ENCODE measurements around the gene KDM1A. TPM values are rescaled to one million over a fixed set of nuclear protein-coding genes. Genes with fewer than 3 reads are reported as not detected.

Gene KDM1A
- total RNA-seq, 1 donor from 2014 or later: 86.6 TPM

DNA sequence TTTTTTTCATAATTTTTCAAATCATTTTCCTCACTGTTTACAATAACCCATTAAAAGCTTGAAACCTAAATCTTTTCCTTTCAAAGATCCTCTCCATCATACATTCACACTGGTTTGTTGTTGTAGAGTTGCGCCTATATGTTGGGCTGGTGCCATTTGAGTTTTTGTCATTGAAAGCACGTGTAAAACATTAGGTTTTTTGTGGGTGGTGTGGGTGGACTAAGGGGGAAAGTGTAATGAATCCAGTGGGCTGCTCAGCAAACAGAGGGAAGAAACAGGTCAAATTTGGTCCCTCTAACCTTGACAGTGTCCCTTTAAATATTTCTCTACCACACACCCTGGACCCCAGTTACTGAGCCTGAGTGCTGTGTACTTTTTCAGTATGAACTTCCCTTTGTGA is 46.8 kb downstream of the KDM1A start:
- H3K4me1 Mint-ChIP-seq: peaks cover 2% of the 10 kb centered on the region
- H3K9me3 Mint-ChIP-seq: no peaks in the 10 kb centered on the region
- H3K27ac Mint-ChIP-seq: no peak overlapping the region
- peaks cover 65% of the 10 kb centered on the region for H3K36me3 Mint-ChIP-seq (ENCODE audit: low read depth)
- no peaks in the 10 kb centered on the region for H3K27me3 Mint-ChIP-seq
- intact Hi-C loops (cut with micrococcal nuclease): no loop called here
- H3K4me3 Mint-ChIP-seq: no peak overlapping the region
- no peak for DNase-seq

GRCh38 chr1:23069149-23069548 is 49.9 kb downstream of the KDM1A start:
- no peak for DNase-seq
- Mint-ChIP-seq H3K4me1 (peaks cover 4% of the 10 kb centered on the region), H3K27ac (no peak overlapping the region), H3K9me3 (no peaks in the 10 kb centered on the region), H3K36me3 (ENCODE audit: low read depth) (peaks cover 68% of the 10 kb centered on the region), H3K27me3 (no peaks in the 10 kb centered on the region), H3K4me3 (no peak overlapping the region)
- intact Hi-C loops (cut with micrococcal nuclease): no loop called here

DNA sequence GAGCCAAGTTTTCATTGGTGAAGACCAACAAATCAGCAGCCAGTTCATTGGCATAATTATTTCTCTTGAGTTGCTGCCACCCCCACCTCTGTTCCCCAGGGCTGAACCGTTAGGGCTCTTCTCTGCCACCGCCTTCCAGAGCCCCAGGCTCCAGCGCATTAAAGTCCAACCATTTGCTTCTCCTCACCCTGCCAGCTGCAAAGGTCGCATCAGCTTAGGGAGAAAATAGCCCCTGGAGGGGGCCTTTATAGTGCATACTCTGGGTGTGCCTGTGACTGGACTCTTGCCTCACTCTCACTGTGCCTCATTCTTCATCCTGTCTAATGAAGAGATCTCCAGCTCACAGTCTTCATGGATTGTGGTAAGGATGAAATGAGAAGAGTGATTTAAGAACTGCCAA is 50.4 kb downstream of the KDM1A start:
- DNase-seq: no peak
- intact Hi-C loops (cut with micrococcal nuclease): no loop called here
- peaks cover 4% of the 10 kb centered on the region for H3K4me1 Mint-ChIP-seq
- H3K27me3 Mint-ChIP-seq: no peaks in the 10 kb centered on the region
- no peak overlapping the region for H3K27ac Mint-ChIP-seq
- H3K36me3 Mint-ChIP-seq (ENCODE audit: low read depth): peaks cover 67% of the 10 kb centered on the region
- no peak overlapping the region for H3K4me3 Mint-ChIP-seq
- no peaks in the 10 kb centered on the region for H3K9me3 Mint-ChIP-seq

- H3K9me3 Mint-ChIP-seq: no peaks in the 10 kb centered on the region
- H3K27ac Mint-ChIP-seq: no peak overlapping the region
- H3K4me1 Mint-ChIP-seq: peaks cover 2% of the 10 kb centered on the region
- intact Hi-C loops (cut with micrococcal nuclease): no loop called here
- DNase-seq: no peak
- peaks cover 56% of the 10 kb centered on the region for H3K36me3 Mint-ChIP-seq (ENCODE audit: low read depth)
- no peak overlapping the region for H3K4me3 Mint-ChIP-seq
- no peaks in the 10 kb centered on the region for H3K27me3 Mint-ChIP-seq
These were observed 54.7 kb downstream of the KDM1A start for GRCh38 chr1:23074012-23074411.

- Mint-ChIP-seq H3K27ac (no peak overlapping the region), H3K27me3 (no peaks in the 10 kb centered on the region), H3K4me1 (no peaks in the 10 kb centered on the region), H3K36me3 (ENCODE audit: low read depth) (peaks cover 53% of the 10 kb centered on the region), H3K9me3 (no peaks in the 10 kb centered on the region), H3K4me3 (no peak overlapping the region)
- intact Hi-C loops (cut with micrococcal nuclease): no loop called here
- DNase-seq: no peak
These were observed 59.8 kb downstream of the KDM1A start for GRCh38 chr1:23079025-23079424.

GRCh38 chr1:23080885-23081284 is 61.6 kb downstream of the KDM1A start:
- no peaks in the 10 kb centered on the region for H3K4me1 Mint-ChIP-seq
- H3K36me3 Mint-ChIP-seq (ENCODE audit: low read depth): peaks cover 62% of the 10 kb centered on the region
- intact Hi-C loops (cut with micrococcal nuclease): no loop called here
- no peak overlapping the region for H3K27ac Mint-ChIP-seq
- no peaks in the 10 kb centered on the region for H3K9me3 Mint-ChIP-seq
- no peak overlapping the region for H3K4me3 Mint-ChIP-seq
- no peak for DNase-seq
- no peaks in the 10 kb centered on the region for H3K27me3 Mint-ChIP-seq

- no peak overlapping the region for H3K4me3 Mint-ChIP-seq
- intact Hi-C loops (cut with micrococcal nuclease): no loop called here
- H3K27me3 Mint-ChIP-seq: no peaks in the 10 kb centered on the region
- H3K36me3 Mint-ChIP-seq (ENCODE audit: low read depth): peaks cover 67% of the 10 kb centered on the region
- no peaks in the 10 kb centered on the region for H3K4me1 Mint-ChIP-seq
- no peaks in the 10 kb centered on the region for H3K9me3 Mint-ChIP-seq
- no peak overlapping the region for H3K27ac Mint-ChIP-seq
- DNase-seq: no peak
These were observed 62.1 kb downstream of the KDM1A start for GRCh38 chr1:23081376-23081775.

- Mint-ChIP-seq H3K4me3 (no peak overlapping the region), H3K27ac (no peak overlapping the region), H3K4me1 (no peaks in the 10 kb centered on the region), H3K36me3 (ENCODE audit: low read depth) (peaks cover 62% of the 10 kb centered on the region), H3K9me3 (no peaks in the 10 kb centered on the region), H3K27me3 (no peaks in the 10 kb centered on the region)
- intact Hi-C loops (cut with micrococcal nuclease): no loop called here
- no peak for DNase-seq
These were observed 64.6 kb downstream of the KDM1A start for GRCh38 chr1:23083714-23084480.

- H3K4me3 Mint-ChIP-seq: no peak overlapping the region
- intact Hi-C loops (cut with micrococcal nuclease): no loop called here
- no peak overlapping the region for H3K27ac Mint-ChIP-seq
- DNase-seq: no peak
- no peaks in the 10 kb centered on the region for H3K27me3 Mint-ChIP-seq
- peaks cover 57% of the 10 kb centered on the region for H3K36me3 Mint-ChIP-seq (ENCODE audit: low read depth)
- no peaks in the 10 kb centered on the region for H3K9me3 Mint-ChIP-seq
- no peaks in the 10 kb centered on the region for H3K4me1 Mint-ChIP-seq
These were observed 65.6 kb downstream of the KDM1A start for GRCh38 chr1:23084880-23085279.

- Mint-ChIP-seq H3K9me3 (no peaks in the 10 kb centered on the region), H3K27ac (no peak overlapping the region), H3K4me1 (no peaks in the 10 kb centered on the region), H3K27me3 (no peaks in the 10 kb centered on the region), H3K4me3 (no peak overlapping the region), H3K36me3 (ENCODE audit: low read depth) (peaks cover 55% of the 10 kb centered on the region)
- intact Hi-C loops (cut with micrococcal nuclease): no loop called here
- no peak for DNase-seq
These were observed 66.4 kb downstream of the KDM1A start for GRCh38 chr1:23085696-23086095.

- H3K27me3 Mint-ChIP-seq: no peaks in the 10 kb centered on the region
- H3K9me3 Mint-ChIP-seq: no peaks in the 10 kb centered on the region
- no peak for DNase-seq
- intact Hi-C loops (cut with micrococcal nuclease): no loop called here
- peaks cover 43% of the 10 kb centered on the region for H3K36me3 Mint-ChIP-seq (ENCODE audit: low read depth)
- H3K4me1 Mint-ChIP-seq: no peaks in the 10 kb centered on the region
- no peak overlapping the region for H3K4me3 Mint-ChIP-seq
- no peak overlapping the region for H3K27ac Mint-ChIP-seq
These were observed 68.8 kb downstream of the KDM1A start for GRCh38 chr1:23088027-23088426.

GRCh38 chr1:23090056-23090455 is 70.8 kb downstream of the KDM1A start:
- Mint-ChIP-seq H3K27me3 (no peaks in the 10 kb centered on the region), H3K36me3 (ENCODE audit: low read depth) (peaks cover 40% of the 10 kb centered on the region), H3K27ac (no peak overlapping the region), H3K4me1 (no peaks in the 10 kb centered on the region), H3K9me3 (no peaks in the 10 kb centered on the region), H3K4me3 (no peak overlapping the region)
- no peak for DNase-seq
- intact Hi-C loops (cut with micrococcal nuclease): no loop called here

DNA sequence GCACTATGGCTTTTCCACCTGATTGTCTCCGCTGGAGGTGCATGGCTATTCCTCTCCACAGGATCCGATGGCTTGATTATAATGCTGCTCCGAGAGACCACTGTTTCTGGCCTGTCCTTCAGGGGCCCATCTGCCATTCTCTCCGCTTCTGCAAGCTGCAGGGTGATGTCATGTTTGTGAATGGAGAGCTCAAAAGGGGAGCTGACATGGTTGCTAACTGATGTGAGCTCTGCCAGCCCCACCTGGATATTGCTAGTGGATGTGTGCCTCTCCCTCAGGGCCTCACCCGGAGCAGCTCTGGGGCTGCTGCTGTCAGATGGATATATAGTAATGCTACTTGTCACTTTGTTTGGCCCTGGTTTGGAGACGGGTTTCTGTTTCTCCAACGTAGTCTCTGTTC is 72.3 kb downstream of the KDM1A start:
- intact Hi-C loops (cut with micrococcal nuclease): no loop called here
- peaks cover 33% of the 10 kb centered on the region for H3K36me3 Mint-ChIP-seq (ENCODE audit: low read depth)

GRCh38 chr1:23092447-23092846 is 73.2 kb downstream of the KDM1A start:
- Mint-ChIP-seq H3K9me3 (no peaks in the 10 kb centered on the region), H3K27ac (no peak overlapping the region), H3K27me3 (no peaks in the 10 kb centered on the region), H3K4me3 (no peak overlapping the region), H3K4me1 (no peaks in the 10 kb centered on the region), H3K36me3 (ENCODE audit: low read depth) (peaks cover 29% of the 10 kb centered on the region)
- intact Hi-C loops (cut with micrococcal nuclease): no loop called here
- DNase-seq: no peak

More for the DNA sequence above, 72.3 kb downstream of the KDM1A start:
- no peaks in the 10 kb centered on the region for H3K4me1 Mint-ChIP-seq
- H3K27ac Mint-ChIP-seq: no peak overlapping the region
- no peak overlapping the region for H3K4me3 Mint-ChIP-seq
- no peaks in the 10 kb centered on the region for H3K27me3 Mint-ChIP-seq
- no peak for DNase-seq
- H3K9me3 Mint-ChIP-seq: no peaks in the 10 kb centered on the region

- Mint-ChIP-seq H3K9me3 (no peaks in the 10 kb centered on the region), H3K4me1 (peaks cover 31% of the 10 kb centered on the region), H3K4me3 (no peak overlapping the region), H3K27me3 (no peaks in the 10 kb centered on the region), H3K36me3 (ENCODE audit: low read depth) (peaks cover 16% of the 10 kb centered on the region), H3K27ac (no peak overlapping the region)
- intact Hi-C loops (cut with micrococcal nuclease): loop anchor here (5.0 kb wide), 1 partner anchor 120 kb away; no protein-coding TSS in a partner anchor
- DNase-seq: no peak
These were observed 78.0 kb downstream of the KDM1A start for GRCh38 chr1:23097316-23097715.

Data from activated CD4-positive, alpha-beta T cell treated with anti-CD3 and anti-CD28 coated beads, Interleukin-2, amount 10 ng/mL, durations not matched to agents 24 days and 14 days (primary cell).